GM18873 (cell line): ENCODE results near the gene RAB11FIP4.

Experiments used
- ATAC-seq: cut with Tn5 transposase; IDR thresholded peaks from one replicate; pipeline ENCODE4 v1.9.1; 2021; ENCODE audit warnings: mild to moderate bottlenecking, moderate library complexity, moderate number of reproducible peaks; ENCODE audit not compliant: unreplicated experiment, low FRiP score

RAB11FIP4 gene

DNA sequence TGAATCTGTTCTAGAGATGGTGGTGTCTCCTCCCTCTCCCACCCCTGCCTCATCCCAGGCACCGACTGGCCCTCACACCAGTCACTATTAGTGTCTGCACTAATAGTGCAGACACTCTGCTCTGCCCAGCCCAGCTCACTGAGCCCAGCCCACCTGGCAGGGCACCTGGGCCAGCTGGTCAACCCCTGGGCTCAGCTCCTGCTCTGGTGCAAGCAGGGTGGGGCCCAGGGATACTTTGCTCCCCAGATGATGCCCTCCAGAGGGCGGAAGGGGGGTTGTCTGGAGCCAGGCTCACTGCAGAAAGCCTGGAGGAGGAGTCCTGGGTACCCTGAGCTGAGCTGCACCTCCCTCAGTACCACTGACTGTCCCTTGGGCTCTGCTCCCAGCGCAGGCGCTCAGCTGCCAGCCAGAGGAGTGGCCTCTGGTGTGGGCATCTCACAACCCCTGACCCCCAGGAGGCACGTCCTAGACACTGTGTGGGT, 14.5 kb downstream of the RAB11FIP4 start:
- no peak for ATAC-seq

DNA sequence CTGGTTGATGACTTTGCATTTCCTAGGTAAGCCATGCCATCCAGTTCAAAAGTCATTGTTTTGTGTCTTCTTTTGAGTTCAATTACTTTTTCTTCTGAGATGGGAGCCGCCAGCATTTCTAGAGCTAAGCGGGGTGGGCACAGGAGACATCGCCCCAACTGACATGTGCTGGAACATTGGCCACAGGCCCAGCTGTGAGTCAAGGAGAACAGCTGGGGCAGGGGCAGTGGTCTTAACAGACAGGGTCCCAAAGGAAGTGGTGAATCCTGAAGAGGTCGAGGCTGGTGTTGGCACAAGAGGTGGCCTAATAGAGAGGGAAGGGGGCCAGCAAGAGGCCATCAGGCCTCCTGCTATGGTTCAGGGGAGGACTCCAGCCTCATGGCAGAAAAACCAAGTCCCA, 17.1 kb downstream of the RAB11FIP4 start:
- ATAC-seq, result no peak

DNA sequence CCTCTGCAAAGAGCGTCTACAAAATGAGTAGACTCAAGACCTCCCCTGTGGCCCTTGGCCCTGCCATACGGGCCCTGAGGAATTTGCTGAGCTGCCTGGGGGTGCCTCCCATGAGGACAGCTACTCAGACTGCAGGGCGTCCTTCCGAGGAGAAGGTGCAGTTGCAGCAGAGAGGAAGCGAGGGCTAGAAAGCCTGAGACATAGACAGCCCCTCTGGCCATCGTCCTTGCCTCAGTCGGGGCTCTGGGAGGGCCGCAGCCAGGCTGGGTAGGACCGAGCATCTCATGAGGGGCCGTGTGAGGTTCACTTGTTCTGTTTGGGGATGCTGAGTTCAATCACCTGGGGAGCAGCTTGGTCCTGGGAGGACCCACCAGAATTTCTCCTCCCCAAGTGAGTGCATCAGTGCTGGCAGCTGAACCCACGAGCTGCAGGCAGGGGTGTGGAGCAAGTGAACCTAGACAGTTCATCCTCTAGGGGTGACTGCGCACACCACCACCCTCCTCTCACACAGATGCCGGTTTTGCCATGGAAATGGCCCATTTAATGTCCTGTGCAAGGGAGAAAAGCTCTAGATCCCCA, 20.3 kb downstream of the RAB11FIP4 start:
- no peak for ATAC-seq

DNA sequence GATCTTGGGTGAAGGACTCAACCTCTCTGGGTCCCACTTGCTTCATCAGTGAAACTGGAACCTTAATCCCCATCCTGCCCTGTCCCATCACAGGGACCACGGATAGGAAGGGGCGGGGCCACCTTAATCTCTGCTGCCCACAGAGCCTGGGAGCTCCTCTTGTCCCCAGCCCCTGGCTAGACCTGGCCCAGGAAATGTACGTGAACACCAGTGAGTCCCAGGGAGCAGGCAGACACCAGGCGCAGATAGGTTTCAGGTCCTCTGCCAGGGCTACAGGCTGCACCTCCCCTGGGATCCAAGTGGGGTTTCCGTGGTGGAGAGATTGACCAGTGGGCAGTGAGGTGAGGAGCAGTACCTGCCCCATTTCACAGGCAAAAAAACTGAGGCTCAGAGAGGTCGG, 21.0 kb downstream of the RAB11FIP4 start:
- ATAC-seq, result no peak

DNA sequence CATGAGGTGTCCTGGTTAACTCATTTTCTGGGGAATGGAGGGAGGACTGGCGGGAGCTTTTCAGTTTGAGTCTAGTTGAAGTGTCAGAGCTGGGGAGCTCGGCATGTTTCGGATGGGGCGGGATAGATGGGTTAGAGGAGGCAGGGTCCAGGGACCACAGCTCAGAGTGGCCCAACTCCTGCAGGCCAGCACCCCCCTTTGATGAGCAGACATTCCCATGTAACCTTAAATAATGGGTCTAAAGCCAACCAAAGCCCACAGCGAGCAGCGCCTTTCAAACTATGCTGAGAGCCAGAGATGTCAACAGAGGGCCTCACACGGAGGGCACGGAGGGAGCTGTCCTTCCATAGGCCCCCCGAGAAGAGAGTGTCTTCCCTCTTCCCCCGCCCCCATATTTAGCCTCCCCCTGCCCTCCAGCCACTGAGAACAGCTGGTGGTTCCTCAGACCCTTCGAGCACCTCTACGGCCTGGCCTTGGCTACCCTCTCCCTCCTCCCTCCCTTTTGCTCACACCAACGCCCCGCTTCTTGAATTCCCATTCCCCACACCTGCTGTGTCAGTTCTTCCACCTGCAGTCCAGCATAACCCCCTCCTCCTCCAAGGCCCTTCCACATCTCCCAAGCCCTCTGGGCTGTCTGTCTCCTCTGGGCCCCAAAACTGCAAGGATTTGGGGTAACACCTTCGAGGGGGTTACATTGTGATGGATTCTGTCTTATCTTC, 21.8 kb downstream of the RAB11FIP4 start:
- no peak for ATAC-seq

DNA sequence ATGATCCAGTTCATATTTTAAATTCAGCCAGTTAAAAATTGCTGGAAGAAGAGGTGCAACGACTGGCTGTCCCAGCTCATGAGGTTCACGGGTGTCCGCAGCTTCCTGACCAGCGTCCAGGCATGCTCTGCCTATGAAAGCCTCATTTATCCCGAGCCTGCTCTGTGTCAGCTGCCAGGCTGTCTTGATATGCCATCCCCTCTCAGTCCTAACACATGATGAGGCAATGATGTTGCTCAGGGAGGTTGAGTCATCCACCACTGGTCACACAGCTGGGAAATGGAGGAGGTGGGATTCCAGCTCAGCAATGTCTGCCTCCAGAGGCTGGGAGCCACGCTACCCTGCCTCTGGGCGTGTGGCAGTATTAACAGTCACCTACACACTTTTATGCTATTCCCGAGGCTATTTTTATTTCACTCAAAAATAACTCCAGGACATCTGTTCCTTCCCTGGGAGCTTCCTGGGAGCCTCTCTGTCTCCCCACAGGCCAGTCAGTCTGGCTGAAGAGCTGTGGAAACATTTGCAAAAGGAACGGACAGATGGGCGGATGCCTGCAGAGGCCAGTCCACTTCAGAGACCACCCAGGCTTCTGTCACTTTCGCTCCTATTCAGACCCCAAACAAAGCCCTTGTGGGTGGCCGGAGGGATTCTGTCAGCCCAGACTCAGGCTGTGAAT, 22.5 kb downstream of the RAB11FIP4 start:
- ATAC-seq, result no peak

DNA sequence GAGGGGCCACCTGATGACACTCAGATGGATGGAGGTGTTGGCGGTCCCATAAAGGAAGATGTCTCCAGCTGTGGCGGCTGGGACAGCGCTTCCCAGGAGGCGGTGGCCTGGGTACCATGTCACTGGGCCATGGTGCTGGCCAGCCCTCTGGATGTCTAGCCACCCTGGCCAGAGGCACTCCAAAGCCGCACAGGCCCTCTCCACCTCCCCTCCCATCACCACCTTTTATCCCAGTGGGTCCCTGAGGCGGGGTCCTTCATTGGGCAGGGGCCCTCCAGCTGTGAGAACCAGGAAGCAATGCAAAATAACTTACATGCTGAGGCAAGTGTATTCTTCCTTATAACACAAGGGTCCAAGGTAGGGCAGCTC, 23.1 kb downstream of the RAB11FIP4 start:
- no peak for ATAC-seq

DNA sequence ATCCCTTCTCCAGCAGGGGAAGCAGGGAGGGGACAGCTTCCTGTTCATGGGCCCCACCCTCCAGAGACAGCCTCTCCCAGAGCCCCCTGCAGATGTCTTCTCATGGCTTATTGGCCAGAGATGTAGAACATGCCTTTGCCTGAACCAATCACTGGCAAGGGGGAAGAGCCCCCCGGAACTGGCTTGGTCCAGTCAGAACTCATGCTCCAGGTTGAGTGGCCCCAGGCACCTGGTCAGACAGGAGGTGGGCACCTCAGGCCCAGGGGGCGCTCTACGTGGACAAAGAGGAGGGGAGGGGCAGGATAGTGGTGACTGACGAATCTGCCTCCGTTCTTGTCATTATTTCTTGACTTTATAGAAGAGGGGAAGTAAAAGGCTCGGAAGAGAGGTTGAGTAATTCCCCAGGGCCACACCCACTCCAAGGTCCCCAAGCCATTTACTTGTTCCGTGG, 23.6 kb downstream of the RAB11FIP4 start:
- ATAC-seq, result no peak

DNA sequence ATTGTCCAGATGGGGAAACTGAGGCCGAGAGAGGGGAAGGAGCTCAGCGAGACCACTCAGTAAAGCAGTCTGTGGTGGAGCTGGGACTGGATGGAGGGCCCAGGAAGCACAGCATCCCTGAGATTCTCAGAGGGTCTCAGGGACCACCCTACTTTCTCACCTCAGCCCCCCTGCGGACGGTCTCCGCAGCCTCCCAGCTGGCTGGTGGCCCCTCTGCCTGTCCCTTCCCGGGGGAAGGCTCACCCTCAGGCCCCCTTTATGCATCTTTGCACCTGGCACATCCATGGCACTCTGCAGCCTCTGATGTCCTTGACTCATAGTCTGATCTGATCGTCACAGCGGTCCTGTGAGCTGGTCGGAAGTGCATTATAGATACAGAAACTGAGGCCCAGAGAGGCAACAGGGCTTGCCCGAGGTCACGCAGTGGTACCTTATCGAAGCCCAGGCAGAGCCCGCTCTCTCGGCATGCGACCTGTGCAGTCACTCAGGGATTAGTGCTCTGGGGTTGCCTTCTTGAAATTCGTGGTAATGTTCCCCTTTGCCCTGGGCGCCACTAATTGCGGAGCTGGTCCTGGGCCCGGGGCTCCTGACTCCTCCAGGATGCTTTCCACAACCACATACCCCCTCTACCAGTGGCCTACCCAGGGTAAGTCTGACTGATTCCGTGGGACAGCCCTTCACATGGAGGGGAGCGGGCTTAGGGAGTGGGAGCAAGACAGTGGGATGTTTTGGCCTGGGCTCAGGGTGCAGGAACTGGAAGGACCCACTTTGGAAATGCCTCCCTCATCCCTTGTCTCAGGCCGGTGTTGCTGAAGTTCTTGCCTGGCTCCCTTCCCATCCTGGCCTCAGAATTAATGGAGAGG, 24.4 kb downstream of the RAB11FIP4 start:
- no peak for ATAC-seq

DNA sequence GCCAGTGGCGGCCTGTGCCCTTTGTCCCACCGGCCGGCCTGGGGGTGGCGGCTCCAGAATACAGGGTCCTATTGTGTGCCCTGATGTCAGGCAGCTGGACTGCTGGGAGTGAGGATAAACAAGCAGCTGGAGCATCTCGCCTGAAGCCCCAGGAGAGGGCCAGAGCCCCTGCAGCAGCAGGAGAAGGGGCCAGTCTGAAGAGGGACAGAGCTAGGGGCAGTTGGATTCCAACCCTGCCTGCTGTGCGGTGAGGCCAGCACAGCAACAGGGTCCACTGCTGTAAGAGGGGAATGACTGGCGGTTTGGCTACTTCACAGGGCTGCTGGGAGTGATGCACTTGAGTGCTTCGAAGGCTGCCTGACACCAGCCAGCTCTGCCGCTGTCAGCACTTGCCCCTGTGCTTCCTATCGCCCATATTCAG, 25.0 kb downstream of the RAB11FIP4 start:
- ATAC-seq, result no peak

DNA sequence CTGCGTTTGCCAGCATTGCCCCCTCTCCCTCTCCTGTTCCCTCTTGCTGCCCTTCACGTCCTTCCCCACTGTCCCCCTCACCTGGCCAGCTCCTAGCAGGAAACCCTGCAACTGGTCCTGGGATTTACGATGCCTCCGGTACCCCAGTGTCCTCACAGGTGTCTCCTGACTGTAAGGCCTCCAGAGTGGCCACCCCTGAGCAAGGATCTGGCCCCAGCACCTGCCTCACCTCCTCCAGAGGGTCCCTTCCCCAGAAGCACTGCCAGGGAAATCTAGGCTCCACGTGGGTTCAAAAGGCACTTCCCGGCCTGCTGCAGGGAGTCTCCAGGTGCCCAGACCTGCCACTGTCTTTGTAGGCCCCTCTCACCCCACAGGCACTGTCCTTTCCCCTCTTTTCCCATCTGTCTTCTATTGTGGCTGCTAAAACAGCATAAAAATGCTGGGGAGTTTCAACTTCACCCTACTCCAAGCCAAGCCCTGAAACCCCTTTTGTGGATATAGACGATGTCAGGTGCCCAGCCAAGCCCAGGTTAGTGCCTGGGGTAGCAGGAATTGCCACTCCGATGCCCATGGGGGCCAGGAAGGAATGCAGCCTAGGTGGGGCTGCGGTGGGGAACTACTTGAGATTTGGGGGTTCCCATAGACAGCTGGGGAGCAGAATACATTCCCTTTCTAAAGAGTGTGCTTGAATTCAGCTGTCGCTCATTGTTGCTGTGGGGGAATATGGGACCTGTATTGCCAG, 25.7 kb downstream of the RAB11FIP4 start:
- no peak for ATAC-seq

DNA sequence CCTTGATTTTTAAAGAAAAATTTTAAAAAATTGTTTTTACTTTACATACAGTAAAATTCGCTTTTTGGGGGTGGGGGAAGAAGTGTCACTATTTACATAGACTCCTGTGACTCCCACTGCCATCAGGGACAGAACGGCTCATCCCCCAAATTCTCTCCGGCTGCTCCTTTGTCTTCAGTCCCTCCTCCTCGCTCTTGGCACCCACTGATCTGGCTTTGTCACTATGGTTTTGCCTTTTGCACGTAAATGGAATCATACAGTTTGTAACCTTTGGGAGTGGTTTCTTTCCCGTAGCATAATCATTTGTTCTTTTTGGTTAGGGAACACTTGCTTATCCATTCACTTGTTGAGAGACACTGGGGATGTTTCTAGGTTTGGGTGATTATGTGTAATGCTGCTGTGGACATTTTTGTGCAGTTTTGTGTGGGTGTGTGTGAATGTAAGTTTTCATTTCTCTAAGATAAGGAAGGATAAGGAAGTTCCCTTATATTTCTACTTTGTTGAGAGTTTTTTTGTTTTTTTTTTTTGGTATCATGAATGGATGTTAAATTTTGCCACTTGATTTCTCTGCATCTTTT, 27.4 kb downstream of the RAB11FIP4 start:
- no peak for ATAC-seq

DNA sequence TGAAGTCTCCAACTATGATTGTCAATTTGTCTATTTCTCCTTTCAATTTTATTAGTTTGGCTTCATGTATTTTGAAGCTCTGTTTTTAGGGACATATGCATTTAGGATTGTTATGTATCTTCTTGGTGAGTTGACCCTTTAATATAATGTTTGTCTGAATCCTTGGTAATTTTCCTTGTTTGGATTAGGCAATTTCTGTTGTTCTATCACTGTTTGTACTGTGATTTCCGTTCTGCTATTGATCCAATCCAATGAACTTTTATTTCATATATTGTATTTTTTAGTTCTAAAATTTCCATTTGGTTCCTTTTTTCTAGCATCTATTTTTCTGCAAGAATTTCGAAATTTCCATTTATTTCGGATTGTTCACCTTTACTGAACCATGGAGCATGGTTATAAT, 31.0 kb downstream of the RAB11FIP4 start:
- no peak for ATAC-seq

DNA sequence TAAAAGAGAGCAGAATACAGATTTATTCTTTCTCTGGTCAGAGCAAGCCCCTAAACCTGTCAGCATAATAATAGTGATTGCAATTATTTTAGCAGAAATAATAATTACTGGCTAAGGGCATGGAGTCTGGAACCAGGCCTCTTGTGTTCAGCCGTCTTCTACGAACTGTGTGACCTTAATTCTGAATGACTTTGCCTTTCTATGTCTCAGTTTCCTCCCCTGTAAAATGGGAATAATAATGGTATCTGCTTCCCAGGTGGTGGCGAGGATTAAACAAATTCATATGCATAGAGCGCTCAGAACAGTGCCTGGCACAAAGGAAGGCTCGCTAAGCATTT, 33.4 kb downstream of the RAB11FIP4 start:
- ATAC-seq, result no peak

DNA sequence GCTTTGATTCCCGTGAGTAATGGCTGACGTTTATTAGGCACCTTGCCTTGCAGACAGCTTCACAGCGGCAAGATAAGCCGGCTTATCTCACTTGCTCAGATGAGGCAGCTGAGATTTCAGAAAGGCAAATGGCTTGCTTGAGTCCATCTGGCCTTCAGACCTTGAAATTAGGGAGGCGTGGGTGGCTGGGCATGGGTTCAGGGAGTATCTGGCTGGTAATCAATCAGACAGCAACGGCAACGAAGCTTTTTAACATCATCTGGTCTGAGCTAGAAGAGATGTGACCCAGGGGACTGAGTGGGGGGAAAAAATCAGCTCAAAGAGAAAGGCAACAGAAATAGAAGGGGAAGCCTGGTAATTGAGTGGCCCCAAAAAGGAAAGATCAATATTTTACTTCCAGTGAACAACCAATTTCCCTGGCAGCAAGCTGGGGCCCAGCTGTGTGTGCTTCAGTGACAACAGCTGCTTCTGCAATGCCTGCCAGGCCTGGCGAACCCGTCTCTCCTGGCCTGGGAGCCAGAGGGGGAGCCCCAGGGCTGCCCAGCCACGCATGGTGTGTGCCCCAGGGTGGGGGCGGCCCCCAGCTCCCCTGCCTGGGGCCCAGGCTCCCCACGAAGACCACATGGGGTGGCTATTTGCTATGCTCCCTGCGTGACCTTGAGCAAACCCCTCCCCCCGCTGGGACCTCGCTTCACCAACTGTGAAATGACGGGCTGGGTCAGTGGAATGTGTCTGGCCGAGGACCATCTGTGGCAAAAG, 34.0 kb downstream of the RAB11FIP4 start:
- no peak for ATAC-seq

DNA sequence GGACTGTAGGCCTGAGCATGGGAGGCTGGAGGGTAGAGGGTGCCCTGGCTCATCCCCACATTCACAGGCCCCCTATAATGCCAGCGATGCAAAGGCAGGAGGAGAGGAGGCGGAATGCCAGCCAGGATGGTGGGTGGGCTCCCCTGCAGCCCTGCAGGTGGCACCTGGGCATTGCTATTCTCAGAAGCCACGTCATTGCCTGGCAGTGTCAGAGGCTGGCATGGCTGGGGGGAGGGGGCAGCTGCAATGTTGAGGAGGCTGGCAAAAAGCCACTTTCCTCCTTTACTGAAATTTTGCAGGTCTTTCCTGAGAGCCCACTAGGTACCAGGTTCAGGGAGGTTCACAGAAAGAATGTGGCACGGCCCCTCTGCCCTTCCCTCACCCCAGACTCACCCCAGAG, 36.2 kb downstream of the RAB11FIP4 start:
- ATAC-seq, result no peak

DNA sequence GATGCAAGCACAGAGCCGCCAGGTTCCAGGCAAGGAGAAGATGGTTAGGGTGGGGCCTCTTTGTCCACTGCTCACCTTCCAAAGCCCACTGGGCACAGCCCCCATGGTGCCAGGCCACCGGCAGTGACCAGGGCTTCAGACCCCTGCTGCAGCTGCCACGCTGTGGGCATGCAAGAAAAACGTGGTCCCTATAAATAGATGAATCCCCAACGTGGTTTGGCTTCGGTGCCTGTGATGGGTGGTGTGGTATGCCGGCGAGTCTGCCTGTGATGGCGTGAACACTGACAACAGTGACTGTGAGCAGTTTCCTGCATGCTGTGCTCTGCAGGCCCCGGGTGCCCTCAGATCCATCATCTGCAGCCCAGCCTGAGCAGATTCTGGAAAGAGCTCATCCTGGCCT, 36.6 kb downstream of the RAB11FIP4 start:
- no peak for ATAC-seq

DNA sequence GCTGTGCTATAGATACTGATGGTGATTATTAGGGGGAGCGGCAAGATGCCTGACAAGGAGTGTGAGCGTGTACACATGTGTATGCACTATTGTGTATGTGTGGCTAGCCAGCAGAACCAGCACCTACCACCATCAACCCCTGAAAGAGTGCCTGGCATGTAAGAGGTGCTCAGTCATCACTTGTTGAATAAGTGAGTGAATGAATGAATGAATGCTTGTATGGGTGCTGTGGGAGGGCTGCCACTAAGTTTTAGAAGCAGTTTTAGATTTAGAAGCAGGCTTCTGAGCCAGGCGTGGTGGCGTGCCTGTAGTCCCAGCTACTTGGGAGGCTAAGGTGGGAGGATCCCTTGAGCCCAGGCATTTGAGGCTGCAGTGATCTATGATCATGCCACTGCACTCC, 37.0 kb downstream of the RAB11FIP4 start:
- no peak for ATAC-seq
